PC-3 (cell line): ENCODE measurements around the gene FRK.

Experiments
- CTCF ChIP-seq: fragments of 300-600 bp; sonication (generic); conservative IDR thresholded peaks from 2 replicates; pipeline ENCODE4 v1.5.1; 2017; ENCODE audit warnings: antibody characterized with exemption, low read depth, mild to moderate bottlenecking, low read length
- EZH2 ChIP-seq: fragments of 300-600 bp; sonication (generic); IDR thresholded peaks from one replicate; pipeline ENCODE4 v1.6.1; 2017; ENCODE audit warnings: antibody characterized with exemption, mild to moderate bottlenecking, low read length; ENCODE audit not compliant: unreplicated experiment
- EZH2phosphoT487 ChIP-seq: fragments of 300-600 bp; sonication (generic); IDR thresholded peaks from 2 replicates; pipeline ENCODE4 v1.6.1; 2018; ENCODE audit warnings: mild to moderate bottlenecking, antibody characterized with exemption, low read length, borderline replicate concordance

GRCh38 chr6:116078522-116078921, 17.8 kb upstream of the FRK start:
- TF ChIP-seq CTCF (no peak), EZH2phosphoT487 (no peak), EZH2 (no peak)
